ENCODE measurements around the gene MRGPRF.
A peak's percentile ranks its signal among the peaks of the same experiment; 100 is the strongest.
"Not testable (repeated sequence)": the region's sequence is repeated elsewhere in the genome, so short reads cannot be mapped to it uniquely, and the experiment has no call there.

Gene MRGPRF

DNA sequence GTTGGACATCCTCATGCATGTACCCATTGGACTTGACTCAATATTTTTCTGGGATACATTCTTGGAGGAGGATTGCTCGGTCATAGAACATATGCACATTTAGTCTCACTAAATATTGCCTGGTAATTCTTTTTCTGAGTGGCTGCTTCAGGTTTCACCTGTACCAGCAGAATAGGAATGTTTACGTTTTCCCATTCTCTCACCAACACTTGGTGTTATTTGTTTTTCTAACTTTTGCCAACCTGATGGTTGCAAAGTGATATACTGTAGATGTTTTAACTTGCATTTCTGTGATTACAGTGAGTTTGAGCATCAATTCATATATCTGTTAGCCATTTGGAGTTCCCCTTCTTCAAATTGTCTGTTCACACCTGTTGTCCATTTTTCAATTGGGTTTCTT is 30.9 kb downstream of the MRGPRF start:
- no peak for DNase-seq

DNA sequence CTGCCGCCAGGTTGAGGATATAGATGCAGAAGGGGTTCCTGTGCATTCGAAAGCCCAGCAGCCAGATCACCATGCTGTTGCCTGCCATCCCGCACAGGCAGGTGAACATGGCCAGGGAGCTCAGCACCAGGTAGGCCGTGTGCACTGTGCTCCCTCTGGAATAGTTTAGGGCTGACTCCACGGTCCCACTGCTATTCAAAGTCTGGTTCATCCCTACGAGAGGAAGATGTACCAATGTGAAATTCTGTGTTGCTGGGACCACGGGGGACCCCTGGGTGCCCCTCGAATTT is 32.3 kb downstream of the MRGPRF start, which contains the start of gene MRGPRD:
Gene MRGPRD, minus strand, starts transcription at position 211 of the 290 bp plus-strand sequence. Its CDS starts 0 bp downstream, at position 211.
- DNase-seq = no peak

DNA sequence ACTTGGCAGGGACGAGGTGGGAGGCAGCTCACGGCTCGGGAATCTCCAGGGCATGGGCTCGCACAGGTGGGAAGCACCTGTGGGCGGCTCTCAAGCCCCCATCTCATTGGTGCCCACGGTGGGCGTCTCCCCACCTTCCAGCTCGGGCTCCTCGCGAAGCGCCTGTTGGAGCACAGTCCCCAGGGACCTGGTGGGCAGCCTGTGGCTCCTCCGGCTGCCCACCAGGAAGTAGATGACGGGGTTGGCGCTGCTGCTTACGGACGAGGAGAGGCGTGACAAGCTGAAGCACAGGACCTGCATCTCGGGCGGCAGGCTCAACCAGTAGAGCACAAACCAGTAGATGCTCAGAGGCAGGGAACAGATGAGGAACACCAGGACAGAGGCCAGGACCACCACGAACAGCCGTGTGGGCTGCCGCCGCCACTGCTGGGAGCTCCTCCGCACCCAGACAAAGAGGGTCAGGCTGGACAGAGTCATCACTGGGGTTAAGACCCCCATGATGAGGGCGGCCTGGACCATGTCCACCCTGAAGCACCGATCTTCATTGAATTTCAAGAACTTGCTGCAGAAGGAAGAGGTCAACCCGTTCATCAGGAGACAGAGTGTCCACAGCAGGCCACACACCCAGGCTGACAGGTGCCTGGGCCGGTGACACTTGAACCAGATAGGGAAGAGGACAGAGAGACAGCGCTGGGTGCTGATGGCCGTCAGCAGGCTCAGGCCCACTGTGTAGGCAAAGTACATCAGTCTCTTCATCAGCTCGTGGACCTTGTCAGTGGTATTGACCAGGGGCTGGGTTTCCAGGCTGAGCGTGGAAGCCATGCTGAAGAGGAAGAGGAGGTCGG is 32.9 kb downstream of the MRGPRF start:
- DNase-seq = no peak

DNA sequence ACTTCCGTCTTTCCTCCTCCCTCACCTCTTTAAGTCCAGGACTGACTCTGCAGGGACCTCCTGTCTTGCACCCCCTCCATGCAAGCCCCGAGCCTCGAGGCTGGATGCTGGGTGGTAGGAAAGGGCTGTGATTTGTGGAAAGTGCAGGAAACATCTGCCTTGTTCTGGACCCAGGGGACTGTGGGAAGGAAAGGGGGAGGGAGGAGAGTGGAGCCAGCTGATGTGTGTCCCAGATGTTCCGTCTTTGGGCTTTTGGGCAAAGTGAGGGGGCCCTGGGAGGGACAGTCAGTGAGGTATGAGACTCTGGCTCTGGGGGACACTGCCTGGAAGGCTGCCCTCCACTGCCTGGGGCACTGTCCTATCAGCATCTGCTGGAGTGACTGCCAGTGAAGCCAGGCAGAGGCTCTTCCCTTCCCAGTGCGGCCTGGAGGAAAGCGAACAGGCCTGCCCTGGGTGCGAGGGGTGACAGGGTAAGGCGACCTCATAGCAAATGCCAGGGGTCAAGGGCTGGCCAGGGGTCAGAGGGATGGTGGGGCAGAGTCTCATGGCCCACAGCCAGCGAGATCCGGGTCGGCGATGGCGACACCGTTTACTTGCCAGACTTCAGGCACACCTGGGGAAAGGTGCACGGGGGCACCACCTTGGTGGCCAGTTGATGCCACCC is 34.0 kb downstream of the MRGPRF start:
- no peak for DNase-seq

DNA sequence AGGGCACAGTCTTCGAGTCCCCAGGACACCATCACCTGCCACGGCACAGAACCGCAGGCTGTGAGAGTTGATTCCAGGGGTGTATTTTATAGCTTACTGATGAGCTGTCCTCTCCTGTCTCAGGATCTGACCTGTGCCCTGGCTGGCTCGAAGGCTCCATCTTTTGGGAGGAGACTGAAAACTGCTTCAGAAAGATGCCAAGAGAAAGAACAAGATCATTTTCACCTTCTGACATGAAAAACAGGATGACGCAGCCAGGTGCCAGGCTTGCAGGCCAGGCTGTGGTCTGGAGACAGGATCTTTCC is 34.5 kb downstream of the MRGPRF start:
- DNase-seq = no peak

DNA sequence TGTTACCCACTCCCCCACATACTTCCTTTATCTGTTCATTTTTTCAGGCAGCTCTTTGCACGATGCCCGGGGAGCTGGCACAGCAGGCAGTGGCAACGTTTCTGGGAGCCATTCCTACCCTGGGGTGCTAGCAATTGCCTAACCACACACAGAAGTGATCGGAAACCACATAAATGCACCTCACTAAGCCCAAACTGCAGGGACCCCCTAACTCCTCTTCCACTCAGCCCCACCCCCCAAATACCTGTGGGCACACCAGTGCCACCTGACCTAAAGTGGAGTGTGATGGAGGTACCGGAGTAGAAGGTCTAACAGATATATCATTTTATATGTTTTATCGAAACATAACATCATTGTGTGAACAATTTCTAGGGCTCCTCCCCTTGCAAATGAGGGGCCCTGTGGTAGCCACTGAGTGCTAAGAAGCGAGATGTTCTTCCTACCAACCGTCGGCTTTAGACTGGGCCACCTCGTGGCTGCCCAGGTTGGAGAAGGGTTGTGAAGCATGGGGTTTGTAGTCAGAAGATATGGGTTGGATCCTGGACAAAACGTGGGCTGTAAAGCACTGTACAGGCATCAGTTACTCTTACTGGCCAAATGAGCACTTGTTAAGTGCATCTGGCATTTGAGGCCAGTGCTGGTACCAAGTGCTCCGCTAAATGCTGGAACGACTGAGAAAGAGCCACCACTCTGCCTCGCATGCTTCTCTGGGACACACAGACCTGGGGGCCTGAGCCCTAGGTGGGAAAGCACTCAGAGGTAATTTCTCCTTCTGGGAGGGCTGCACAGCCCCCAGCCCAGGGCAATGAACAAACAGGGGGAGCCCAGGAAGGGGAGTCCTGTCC is 35.0 kb downstream of the MRGPRF start:
- no peak for DNase-seq

DNA sequence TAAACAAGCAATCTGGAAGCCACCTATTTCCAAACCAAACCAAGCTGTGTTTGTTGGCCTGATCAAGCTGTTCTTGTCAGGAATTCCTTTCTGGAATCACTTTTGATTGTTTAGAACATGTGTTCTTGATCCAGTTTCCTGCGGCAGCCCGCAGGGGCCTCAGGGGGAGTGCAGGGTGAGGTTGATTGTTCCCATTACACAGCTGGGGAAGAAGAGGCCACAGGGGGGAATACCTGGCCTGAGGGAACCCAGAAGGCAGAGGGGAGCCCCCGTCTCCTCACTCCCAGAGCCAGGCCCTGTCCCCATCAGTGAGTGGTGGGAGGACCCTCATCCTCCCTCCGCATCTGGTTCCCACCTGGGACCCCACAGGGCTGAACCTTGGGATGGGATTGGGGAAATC is 36.5 kb downstream of the MRGPRF start:
- no peak for DNase-seq

DNA sequence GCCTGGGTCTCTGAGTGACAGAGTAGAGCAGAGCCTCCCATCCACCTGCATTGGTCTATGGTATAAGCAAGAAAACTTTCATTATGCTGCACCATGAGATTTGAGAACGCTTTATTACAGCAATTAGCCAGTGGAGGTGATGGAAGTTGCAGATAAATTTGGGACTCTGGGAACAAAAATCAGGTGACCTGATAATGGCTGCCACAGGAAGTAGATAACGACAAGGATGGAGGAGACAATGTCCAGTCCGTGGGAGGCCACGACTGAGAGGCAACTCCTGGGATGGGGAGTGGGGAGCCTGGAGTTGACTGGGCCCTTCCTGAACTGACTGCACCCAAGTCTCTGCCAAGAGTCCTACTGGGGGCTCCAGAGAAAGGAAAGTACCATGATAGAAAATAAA is 37.0 kb downstream of the MRGPRF start:
- no peak for DNase-seq

DNA sequence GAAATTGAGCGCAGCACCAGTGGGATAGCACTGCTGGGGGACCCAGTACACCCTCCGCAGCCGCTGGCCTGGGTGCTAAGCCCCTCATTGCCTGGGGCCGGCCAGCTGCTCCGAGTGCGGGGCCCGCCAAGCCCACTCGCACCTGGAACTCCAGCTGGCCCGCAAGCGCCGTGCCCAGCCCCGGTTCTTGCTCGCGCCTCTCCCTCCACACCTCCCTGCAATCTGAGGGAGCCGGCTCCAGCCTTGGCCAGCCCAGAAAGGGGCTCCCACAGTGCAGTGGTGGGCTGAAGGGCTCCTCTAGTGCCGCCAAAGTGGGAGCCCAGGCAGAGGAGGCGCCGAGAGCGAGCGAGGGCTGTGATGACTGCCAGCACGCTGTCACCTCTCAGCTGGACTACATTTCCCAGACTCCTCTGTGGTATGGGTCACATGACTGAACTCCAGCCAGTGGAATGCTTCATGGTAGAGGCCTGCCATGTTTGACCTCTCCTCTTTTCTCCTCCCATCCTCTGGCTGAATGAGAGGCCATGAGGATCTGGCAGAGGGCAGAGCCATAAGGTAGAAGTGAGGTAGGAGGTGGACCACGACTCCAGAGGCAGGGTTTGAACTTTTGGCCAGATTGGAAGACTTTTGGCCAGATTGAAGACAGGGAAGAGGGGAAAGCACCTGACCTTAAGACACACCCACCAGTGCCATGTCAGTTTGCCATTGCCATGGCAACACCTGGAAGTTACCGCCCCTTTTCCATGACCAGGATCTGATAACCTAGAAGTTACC is 38.4 kb downstream of the MRGPRF start:
- peak; percentile 18 to 24 for DNase-seq

DNA sequence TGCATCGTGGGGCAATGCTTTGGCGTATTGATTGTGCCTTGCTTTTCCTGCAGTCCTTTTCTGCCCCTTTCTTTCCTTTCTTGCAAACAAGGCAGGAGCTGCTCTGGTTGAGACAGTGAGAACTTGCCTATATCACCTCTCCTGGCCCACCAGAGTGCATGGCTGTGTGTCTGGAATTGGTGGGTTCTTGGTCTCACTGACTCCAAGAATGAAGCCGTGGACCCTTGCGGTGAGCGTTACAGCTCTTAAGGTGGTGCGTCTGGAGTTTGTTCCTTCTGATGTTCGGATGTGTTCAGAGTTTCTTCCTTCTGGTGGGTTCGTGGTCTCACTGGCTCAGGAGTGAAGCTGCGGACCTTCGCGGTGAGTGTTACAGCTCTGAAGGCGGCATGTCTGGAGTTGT is 39.3 kb downstream of the MRGPRF start:
- DNase-seq = not testable (repeated sequence)

DNA sequence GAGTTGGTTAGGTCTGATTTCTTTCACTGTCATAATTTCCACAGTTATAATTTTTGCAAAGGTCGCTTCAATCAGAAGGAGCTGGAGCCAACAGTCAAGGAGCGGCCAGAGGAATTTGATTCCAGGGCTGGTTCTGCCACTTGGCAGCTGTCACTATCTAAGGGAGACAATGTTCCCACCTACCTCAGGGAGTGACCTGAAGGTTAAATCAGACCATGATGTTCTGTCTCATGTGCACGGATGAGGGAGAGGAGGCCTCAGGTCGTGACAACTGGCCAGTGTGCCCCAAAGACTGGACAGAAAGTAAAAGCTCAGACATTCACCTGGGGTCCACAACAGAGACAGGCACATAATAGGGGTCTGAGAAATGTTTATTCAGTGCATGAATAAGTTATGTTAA is 39.8 kb downstream of the MRGPRF start:
- DNase-seq = no peak

DNA sequence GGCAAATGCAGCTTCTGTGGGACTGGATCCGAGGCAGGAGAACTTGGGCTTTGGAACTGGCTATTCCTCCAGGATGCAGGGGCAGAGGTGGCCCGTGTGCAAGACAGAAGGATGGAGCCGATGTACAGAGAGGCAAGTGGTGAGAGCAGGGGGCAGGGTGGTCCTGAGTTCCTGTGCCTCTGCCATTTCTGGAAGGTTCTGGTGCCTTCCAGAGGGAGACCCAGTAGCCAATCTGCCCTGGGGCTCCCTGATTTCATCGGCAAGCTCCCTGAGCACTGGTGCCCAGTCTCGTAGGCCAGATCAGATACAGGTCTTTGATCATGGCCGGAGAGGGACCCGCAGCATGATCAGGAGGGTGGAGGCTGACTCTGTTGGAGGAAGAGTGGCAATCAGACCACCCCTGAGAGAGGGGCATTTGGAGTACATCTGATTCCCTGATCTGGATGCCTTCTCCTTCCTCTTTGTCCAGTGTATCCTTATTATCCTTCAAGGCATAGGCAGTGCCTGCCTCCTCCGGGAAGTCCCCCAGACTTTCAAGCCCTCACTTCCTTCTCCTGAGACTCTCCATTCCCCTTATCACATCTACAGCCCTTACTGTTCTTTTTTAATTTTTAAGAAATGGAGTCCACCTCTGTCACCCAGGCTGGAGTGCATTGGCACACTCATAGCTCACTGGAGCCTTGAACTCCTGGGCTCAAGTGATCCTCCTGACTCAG is 42.0 kb downstream of the MRGPRF start:
- DNase-seq = no peak

DNA sequence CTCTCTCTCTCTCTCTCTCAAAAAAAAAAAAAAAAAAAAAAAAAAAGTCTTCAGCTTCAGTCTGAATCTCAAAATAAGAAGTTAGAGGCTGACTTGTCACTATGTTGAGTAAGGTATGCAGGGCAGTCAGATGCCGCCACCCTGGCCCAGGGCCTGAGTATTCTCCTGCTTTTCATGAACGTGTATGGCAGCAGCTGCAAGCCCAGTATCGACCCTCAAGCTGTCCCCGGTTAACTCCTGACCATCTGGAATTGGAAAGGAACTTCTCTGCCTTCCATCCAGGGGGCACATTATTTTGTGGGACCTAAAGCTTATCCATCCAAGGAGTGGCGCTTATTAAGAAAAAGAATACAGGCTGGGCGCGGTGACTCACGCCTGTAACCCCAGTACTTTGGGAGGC is 43.7 kb downstream of the MRGPRF start:
- DNase-seq = no peak

DNA sequence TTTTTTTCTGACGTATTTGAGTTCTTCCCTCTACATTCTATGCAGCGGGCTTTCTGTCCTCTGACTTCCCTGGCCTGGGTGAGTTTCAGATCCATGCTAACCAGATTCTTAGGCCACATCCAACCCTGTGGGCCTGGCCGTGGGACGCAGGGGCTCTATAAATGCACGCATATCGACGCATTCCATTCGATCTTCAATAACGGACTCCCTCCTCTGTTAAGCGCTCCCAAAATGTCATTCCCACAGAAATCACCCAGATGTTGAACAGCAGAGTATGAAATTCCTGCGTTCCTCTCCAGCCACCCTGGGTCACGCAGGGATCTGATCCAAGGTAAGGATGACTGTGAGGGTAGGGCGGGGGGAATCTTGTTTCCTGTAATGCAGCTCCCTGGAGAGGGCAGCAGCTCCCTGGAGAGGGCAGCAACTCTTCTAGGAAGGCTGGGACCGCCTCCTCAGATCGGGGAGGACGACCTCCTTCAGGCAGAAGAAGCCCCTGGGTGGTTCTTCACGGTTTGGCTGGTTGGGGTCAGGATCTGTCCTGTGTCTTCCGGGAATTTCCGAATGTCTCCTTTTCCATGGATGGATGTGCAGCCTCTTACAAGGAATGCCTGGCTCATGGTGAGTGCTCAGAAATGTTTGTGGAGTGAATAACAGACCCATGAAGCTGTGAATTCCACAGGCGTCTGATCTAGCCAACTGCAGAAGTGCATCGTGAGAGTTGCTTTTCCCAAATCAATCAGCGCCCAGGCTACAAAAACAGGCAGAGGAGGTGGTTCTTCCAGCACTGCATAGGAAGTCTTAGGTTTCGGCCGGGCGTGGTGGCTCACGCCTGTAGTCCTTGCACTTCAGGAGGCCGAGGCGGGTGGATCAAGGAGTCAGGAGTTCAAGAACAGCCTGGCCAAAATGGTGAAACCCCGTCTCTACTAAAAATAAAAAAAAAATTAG is 44.5 kb downstream of the MRGPRF start:
- no peak for DNase-seq

DNA sequence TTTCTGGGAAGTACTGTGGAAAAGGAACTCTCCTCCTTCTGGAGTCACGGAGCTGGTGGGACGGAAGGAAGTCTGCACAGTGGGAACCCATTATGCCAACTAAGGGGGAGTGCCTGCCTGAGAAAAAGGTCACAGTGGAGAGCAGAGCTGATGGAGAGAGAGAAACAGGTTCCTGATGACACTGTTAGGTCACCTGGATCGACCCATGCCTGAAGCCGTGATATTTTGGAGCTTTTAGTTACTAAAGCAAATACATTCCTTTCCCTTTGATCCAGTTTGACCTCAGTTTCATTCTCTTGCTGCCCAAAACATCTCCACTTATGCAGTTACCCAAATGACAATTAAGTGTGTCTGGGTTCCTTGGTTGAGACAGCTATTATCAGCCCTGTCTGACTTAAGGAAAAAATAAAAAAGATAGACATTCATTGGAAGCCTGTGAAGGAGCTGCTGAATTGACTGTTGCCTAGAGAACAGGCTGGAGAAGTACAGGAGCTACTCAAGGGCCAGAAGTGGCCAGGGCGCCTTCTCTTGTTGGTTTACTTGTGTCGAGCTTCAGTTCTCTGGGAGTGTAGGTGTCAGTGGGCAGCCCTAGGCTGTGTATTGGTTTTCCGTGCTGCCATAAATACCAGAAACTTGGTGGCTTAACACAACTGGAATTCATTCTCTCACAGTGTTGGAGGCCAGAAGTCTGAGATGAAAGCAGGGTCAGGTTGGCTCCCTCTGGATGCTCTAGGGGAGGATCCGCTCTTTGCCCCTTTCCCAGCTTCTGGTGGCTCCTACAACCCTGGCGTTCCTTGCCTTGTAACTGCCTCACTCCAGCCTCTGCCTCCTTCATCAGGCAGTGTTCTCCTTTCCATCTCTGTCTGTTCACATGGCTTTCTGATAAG is 45.9 kb downstream of the MRGPRF start:
- DNase-seq = no peak

DNA sequence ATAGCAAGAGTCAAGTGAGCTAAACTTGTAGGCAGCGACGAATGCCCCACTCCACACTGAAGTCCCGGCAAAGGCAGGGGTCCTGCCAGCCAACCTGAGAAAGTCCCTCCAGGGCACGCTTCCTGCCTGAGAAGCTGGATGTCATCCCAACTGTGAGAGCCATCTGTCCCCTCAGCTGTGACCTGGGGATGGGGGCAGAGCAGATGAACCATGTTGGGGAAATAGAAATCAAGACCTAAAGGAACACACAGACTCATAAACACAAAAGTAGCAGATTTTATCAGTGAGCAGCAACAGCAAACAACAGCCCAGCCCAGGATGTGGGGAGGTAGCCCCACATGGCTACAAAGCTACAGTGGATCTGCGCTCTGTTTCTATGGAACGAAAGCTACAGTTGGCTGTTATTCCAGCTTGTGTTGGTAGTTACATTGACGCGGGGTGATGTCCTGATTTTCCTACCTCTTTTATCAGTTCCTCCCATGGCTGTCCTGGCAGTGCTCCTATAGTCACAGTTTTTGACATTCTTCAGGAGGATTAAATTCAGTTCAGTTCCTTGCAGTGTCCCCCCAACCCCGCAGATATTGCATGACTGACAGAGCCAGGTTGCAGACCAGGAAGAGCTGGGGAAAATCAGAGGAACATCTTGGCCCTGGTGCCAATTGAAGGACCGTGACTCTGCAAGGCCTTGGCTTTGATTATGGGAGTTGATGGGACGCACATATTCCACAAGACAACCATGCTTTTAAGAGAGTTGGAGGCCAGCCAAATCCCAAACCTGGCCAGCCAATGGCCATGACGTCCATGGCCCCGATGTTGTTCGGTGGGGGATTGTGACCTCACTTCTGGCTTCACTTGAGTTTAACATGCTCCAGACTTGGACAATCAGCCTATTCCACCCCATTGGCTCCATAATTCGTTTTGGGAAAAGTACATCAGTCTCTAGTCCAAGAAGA is 46.9 kb downstream of the MRGPRF start:
- DNase-seq = no peak

DNA sequence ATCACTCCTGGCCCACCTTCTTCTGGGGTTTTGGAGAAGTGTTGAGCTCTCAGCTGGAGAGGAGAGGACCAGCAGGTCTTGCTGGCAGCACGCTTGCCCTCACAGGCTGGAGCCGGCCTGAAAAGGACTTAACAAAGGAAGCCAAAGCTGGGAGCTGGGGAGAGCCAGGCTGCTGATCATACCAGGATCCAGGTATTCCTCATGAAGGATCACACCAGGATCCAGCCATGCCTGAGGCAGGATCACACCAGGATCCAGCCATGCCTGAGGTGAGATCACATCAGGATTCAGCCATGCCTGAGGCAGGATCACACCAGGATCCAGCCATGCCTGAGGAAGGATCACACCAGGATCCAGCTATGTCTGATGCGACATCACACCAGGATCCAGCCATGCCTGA is 49.3 kb downstream of the MRGPRF start:
- no peak for DNase-seq

DNA sequence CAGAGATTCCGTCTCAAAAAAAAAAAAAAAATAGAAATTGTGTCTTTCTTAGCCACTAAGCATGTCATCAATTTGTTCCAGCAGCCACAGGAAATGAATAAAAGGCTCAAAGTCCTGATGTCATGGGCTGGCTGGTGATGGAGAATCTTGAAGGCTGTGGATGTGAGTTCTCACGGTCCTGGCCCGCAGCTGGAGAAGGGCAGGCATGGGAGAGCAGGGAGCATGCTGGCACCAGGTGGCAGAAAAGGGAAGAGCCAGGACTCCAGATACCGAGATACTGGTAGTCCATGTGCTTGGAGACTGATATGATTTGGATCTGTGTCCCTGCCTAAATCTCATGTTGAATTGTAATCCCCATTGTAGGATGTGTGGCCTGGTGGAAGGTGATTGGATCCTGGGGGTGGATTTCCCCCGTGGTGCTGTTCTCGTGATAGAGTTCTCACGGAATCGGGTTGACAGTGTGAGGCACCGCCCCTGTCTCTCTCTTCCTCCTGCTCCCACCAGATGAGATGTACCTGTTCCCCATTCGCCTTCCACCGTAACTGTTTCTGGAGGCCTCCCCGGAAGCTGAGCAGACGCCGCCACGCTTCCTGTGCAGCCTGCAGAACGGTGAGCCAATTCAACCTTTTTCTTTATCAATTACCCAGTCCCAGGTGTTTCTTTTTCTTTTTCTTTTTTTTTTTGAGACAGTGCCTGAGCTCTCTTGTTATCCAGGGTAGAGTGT is 50.4 kb downstream of the MRGPRF start:
- DNase-seq = no peak
